ENCODE results near the gene KRT86.

DNA sequence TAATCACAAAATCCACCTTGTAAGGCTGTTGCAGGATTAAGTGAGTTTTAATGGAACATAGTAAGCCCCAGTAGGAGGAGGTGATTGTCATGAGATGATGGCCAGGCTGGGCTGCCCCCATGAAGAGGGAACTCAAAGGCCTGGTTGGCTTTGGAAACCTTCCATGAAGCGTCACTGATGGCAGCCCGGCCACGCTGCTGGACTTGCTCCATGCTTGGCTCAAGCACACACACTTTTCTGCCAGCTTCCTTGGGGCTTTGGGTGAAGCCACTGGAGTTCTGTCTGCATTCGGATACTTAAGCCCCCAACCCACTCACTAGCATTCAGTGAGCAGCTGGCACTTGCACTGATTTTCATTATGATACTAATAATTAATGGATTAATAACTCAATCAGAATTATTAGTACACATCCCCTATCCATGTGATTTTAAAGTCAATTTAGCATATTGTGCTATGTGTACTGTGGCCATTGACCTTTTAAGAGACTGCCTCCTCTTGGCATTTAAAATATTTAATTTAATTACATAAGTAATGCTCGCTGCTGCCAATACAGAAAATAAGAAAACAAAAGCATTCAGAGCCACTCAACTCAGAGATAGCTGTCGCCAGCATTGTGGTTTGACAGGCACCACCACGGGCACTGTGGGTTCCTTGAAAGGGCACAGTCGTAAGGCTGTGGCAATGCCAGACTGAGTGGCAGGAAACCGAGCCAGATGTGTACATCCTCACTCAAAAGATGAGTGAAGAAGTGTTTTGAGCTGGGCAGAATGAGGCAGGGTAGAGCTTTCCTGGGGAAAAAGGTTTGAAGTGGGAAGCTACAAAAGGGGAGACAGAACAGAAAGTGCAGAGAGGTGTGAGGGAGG lies 77.0 kb downstream of the KRT86 start:
- TF ChIP-seq CTCF (IDR thresholded peaks at IDR 0.05 in 8 of 11, conservative IDR thresholded peaks at IDR 0.05 in 3 of 11) (no peak), POLR2A (IDR thresholded peaks at IDR 0.05) (no peak)

All from spleen (tissue), 7 donors.